ENCODE results near the gene FAM20B.
"Not testable (repeated sequence)": the region's sequence is repeated elsewhere in the genome, so short reads cannot be mapped to it uniquely, and the experiment has no call there.

Gene FAM20B

GRCh38 chr1:179023946-179024650 lies 1.6 kb upstream of the FAM20B start:
- DNase-seq = no peak

- peak; percentile 73 for DNase-seq
These were observed 500 bp downstream of the FAM20B start for GRCh38 chr1:179025975-179026812.

- DNase-seq = no peak
These were observed 1.3 kb downstream of the FAM20B start for GRCh38 chr1:179026813-179027669.

- no peak for DNase-seq
These were observed 3.6 kb downstream of the FAM20B start for GRCh38 chr1:179029321-179029759.

- no peak for DNase-seq
These were observed 4.4 kb downstream of the FAM20B start for GRCh38 chr1:179030130-179030529.

- no peak for DNase-seq
These were observed 5.0 kb downstream of the FAM20B start for GRCh38 chr1:179030683-179031082.

GRCh38 chr1:179031284-179031683 lies 5.6 kb downstream of the FAM20B start:
- DNase-seq = no peak

GRCh38 chr1:179031855-179032513 lies 6.3 kb downstream of the FAM20B start:
- no peak for DNase-seq

- no peak for DNase-seq
These were observed 9.0 kb downstream of the FAM20B start for GRCh38 chr1:179034720-179035119.

GRCh38 chr1:179036844-179037465 lies 11.3 kb downstream of the FAM20B start:
- DNase-seq = no peak

GRCh38 chr1:179038528-179039281 lies 13.0 kb downstream of the FAM20B start:
- DNase-seq = no peak

GRCh38 chr1:179039502-179040174 lies 13.9 kb downstream of the FAM20B start:
- not testable (repeated sequence) for DNase-seq

GRCh38 chr1:179040175-179040551 lies 14.5 kb downstream of the FAM20B start:
- not testable (repeated sequence) for DNase-seq

GRCh38 chr1:179042087-179042486 lies 16.4 kb downstream of the FAM20B start:
- no peak for DNase-seq

- DNase-seq = no peak
These were observed 17.0 kb downstream of the FAM20B start for GRCh38 chr1:179042700-179043099.

GRCh38 chr1:179043266-179043665 lies 17.6 kb downstream of the FAM20B start:
- no peak for DNase-seq

GRCh38 chr1:179043907-179044306 lies 18.2 kb downstream of the FAM20B start:
- no peak for DNase-seq

GRCh38 chr1:179046808-179047635 lies 21.3 kb downstream of the FAM20B start:
- DNase-seq = no peak

- no peak for DNase-seq
These were observed 21.9 kb downstream of the FAM20B start for GRCh38 chr1:179047636-179047997.
